Stimulated activated CD8-positive, alpha-beta memory T cell treated with anti-CD3 and anti-CD28 coated beads, Interleukin-15, amount 100 ng/mL, for 48 hours (primary cell): ENCODE results near the gene EMID1.
"Not testable (repeated sequence)": the region's sequence is repeated elsewhere in the genome, so short reads cannot be mapped to it uniquely, and the experiment has no call there.

Experiments
- DNase-seq, 2 donors: peaks; one replicate each; pipeline ENCODE4 v3.0.0-alpha.2; 2020; ENCODE audit warnings: low read depth in 2 of 2

Gene EMID1

GRCh38 chr22:29211466-29211865 lies 5.8 kb downstream of the EMID1 start:
- no peak for DNase-seq

GRCh38 chr22:29212743-29213142 lies 7.0 kb downstream of the EMID1 start:
- DNase-seq = no peak

- no peak for DNase-seq
Observed at GRCh38 chr22:29213493-29213892, 7.8 kb downstream of the EMID1 start.

GRCh38 chr22:29214232-29214631 lies 8.5 kb downstream of the EMID1 start:
- DNase-seq = no peak

GRCh38 chr22:29215012-29215860 lies 9.5 kb downstream of the EMID1 start:
- no peak for DNase-seq

GRCh38 chr22:29216011-29216872 lies 10.5 kb downstream of the EMID1 start:
- DNase-seq = no peak

DNA sequence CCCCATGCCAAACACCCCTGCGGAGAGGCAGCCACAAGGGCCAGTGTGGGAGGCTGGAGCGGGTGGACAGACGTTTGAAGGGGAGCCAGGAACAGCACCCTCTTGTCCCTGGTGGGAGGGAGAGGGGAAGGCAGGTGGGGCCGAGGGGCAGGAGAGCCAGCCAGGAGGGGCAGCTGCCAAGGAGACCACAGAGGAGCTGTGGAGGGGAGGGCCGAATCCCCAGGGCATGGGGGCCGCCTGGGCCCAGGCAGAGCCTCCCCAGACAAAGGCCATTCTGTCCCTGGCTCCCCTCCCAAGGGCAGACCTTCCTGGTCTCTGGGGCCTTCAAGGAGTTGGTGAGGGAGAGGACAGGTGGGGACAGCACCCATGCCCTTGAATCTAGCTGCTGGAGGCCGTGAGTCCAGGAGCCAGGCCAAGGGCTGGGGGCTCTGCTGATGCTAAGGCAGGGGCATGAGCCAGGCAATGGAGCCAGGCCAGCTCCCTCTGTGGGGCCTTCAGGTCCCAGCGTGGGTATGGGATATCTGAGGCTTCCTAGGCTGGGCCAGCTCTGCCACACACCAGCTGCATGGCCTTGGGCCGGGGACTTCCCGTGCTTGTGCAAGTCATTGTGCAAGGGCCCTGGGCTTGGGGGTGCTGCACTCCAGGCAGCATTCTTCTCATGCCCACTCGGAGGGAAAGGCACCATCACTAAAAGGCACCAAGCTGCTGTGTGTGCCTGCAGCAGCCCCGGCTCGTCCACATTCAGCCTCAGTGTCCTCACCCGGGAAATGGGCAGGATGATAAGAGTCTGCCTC lies 11.4 kb downstream of the EMID1 start:
- no peak for DNase-seq

DNA sequence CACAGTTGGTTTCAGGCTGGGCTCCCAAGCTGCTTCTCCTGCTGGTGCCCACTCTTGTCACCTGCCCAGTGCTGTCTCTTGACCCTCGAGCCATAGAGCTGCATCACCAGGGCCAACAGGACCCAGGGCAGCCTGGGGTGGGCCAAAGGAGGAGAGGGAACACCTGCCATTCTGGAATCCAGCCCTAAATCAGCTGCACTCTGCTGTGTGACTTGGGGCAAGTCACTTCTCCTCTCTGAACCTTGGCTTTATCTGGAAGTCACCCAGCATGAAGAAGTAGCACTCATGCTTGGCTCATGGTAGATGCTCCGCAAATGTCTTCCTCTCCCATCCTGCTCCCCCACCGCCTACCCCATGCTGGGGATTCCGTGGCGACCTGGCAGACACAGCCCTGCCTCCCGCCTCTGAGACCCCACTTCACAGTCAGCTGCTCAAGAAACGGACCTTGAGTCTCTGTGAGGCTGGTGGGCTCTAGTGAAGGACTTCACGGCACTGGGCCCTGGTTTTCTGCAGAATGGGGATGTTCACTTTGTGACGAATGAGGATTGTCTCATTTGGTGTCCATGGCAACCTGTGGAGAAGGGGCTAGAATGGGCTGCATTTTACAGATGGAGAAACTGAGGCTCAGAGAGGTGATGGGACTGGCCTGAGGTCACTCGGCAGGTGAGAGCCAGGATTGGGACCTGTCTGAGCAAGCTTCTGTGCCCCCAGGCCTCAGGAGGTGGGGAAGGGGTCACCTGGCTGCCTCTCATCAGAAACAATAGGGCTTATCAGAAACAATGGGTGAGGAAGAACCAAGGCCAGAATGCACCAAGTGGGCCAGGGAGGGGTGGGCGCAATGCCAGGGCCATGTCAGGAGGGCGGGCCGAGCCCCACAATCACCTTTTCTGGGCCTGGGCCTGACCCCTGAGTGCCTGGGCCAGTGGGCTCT lies 12.4 kb downstream of the EMID1 start:
- no peak for DNase-seq

DNA sequence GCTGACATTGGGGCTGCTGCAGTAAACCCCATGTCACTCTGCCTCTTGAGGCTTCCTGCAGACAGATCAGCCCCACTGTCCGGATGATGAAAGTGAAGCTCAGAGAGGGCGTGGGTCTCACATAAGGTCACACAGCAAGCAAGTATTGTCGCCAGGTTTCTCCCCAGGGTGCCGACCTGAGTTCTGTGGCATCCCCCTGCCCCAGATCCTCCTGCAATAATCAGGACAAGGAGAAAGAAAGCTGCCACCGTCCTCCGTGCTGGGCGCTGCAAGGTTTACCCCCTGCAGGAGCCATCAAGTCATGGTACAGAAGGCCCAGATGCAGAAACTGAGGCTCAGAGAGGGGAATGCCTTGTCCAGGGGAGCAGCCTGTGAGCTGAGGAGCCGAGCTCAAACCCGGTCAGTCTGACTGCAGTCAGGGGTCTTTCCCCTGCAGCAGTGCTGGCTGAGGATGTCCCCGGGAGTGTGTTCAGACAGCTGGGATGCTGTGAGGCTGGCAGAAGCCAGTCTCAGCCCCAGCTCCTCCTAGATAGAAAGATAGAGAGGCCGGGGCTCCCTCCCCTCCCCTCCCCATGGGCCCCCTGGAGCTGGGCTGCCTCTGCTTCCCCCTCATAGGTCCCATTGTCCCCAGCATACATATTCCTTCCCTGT lies 13.2 kb downstream of the EMID1 start:
- DNase-seq = no peak

GRCh38 chr22:29219409-29219782 lies 13.7 kb downstream of the EMID1 start:
- not testable (repeated sequence) for DNase-seq

GRCh38 chr22:29219881-29220670 lies 14.4 kb downstream of the EMID1 start:
- DNase-seq = no peak

- no peak for DNase-seq
Observed at GRCh38 chr22:29224121-29224858, 18.6 kb downstream of the EMID1 start.

DNA sequence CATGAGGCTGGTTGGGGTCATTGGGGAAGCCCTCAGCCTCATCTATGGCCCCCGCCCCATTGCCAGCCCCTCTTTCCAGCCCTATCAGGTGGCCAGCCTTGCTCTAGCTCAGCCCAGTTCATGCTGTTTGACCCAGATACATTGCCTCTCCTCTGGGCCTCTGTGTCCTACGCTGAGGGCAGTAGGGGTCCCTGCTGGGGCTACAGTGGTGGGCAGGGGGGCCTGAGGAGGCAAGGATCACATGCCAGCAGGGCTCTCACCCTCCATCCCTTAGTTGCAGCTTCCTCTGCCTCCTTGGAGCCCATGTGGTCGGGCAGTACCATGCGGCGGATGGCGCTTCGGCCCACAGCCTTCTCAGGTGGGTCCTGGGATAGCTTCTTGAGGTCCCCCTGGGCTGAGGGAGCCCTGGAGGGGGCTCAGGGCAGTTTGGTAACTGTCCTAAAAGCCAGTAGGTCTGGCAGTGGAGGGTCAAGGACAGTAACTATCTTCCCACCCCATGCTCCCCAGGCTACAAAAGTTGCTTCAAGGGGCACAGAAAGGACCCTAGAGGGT lies 19.2 kb downstream of the EMID1 start:
- DNase-seq = no peak

GRCh38 chr22:29225422-29226090 lies 19.9 kb downstream of the EMID1 start:
- DNase-seq = no peak

DNA sequence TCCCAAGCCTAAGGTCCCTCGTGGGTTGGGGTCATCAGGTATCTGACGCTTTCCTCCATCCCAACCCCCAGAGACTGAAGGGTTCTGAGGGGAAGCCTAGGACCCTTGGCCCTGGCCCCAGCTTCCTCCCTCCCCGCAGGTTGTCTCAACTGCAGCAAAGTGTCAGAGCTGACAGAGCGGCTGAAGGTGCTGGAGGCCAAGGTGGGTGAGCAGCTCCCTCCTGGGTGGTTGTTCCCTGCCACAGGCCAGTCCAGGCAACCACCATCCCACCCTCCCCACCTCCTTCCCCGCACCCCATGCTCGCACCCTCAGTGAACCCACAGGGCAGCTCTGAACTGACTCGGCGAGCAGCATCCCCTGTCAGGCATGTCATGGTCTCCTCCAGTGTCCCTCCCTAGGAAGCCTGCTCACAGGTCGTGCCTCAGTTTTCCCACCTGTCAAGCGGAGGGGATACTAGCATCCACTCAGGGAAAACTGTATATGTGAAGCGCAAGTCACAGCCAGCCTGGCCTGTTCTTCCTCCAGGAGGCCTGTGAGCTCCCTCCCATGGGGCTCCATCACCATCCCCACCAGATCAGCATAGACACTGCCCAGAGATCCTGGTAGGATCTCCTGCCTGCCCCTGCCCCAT lies 20.8 kb downstream of the EMID1 start:
- DNase-seq = no peak

DNA sequence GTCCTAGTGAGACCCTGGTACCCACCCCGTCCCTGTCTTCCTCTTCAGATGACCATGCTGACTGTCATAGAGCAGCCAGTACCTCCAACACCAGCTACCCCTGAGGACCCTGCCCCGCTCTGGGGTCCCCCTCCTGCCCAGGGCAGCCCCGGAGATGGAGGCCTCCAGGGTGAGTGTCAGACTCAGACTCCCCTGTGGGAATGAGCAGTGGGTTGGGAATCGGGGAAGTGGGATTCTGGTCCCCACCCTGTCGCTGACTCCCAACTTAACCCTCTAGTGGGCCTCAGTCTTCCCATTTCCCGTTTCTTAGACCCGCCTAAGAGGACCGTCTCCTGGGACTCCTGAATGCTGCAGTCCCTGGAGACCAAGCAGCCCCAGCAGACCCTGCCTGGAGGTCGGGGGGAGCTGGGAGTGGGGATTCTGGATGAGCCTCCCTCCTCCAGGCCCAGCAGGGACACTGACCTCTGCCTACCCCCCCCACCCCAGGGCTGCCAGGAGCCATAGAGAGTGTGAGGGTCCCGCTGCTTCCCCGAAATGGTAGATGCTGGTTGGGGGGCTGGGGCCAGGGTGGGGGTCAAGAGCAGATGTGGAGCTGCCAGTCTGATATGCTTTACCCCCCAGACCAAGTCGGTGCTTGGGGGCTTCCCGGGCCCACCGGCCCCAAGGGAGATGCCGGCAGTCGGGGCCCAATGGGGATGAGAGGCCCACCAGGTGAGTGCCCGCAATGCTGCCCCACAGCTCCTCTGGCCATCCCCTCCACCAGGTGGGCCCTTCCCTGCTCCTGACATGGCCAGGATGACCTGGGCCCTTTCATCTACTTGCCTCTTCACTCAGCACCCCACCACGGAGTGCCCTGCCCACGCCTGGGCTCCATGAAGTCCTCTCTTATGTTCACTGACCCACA lies 25.5 kb downstream of the EMID1 start:
- DNase-seq = no peak
